PC-3 (cell line): ENCODE results near the gene ABHD1.

Source experiments
- EZH2 ChIP-seq: fragments of 300-600 bp; sonication (generic); IDR thresholded peaks from one replicate; pipeline ENCODE4 v1.6.1; 2017; ENCODE audit warnings: antibody characterized with exemption, mild to moderate bottlenecking, low read length; ENCODE audit not compliant: unreplicated experiment
- TF ChIP-seq, protein P1 (sequence below): fragments of 300-600 bp; sonication (generic); conservative IDR thresholded peaks from 2 replicates; pipeline ENCODE4 v1.5.1; 2017; ENCODE audit warnings: antibody characterized with exemption, low read depth, mild to moderate bottlenecking, low read length

DNA sequence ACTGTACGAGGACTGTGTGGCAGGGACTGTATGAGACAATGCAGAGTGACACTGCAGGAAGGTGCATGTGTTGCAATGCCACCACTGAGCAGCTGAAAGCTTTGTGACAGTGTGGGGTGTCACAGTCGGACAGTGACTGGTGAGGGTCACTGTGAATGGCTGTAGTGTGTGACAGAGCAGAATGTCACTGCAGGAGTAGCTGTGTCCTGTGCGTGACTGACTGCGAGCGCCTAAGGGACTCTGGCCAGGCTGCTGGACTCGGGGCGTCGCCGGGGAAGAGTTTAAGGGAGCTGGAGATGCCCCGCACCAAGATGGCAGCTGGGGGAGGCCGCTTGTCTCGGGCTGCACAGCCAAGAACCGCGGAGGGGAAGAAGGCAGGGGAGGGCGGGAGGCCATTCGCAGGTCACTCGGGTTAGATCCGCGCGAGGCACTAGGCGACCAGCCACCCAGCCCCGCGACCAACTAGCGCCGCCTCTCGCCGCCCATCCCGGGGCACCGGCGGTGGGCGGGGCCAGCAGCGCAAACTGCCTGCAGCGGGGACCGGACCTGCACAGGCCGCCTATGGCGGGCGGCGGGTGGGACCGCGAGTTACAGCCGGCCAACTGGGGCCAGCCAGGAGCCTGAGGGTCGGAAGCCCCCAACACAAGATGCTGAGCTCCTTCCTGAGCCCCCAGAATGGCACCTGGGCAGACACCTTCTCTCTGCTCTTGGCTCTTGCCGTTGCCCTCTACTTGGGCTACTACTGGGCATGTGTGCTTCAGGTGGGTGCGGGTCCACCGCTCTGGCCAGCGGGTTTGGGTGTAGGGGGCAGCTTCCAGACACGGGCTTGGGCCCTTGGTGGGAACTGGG lies at the start of gene ABHD1:
- TF ChIP-seq, protein P1, sequence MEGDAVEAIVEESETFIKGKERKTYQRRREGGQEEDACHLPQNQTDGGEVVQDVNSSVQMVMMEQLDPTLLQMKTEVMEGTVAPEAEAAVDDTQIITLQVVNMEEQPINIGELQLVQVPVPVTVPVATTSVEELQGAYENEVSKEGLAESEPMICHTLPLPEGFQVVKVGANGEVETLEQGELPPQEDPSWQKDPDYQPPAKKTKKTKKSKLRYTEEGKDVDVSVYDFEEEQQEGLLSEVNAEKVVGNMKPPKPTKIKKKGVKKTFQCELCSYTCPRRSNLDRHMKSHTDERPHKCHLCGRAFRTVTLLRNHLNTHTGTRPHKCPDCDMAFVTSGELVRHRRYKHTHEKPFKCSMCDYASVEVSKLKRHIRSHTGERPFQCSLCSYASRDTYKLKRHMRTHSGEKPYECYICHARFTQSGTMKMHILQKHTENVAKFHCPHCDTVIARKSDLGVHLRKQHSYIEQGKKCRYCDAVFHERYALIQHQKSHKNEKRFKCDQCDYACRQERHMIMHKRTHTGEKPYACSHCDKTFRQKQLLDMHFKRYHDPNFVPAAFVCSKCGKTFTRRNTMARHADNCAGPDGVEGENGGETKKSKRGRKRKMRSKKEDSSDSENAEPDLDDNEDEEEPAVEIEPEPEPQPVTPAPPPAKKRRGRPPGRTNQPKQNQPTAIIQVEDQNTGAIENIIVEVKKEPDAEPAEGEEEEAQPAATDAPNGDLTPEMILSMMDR = no peak
- no peak for TF ChIP-seq EZH2
